Astrocyte (in vitro differentiated cells and primary cell): ENCODE data around the gene PCDHGB2.
"Not testable (repeated sequence)": the region's sequence is repeated elsewhere in the genome, so short reads cannot be mapped to it uniquely, and the experiment has no call there.

Source experiments
- EZH2 ChIP-seq: IDR thresholded peaks from 2 replicates; pipeline ENCODE4 v1.6.1; 2012; ENCODE audit warnings: mild to moderate bottlenecking, low read length, inconsistent platforms; ENCODE audit not compliant: insufficient read depth
- TF ChIP-seq, protein P1 (sequence below): IDR thresholded peaks from 2 replicates; pipeline ENCODE4 v1.5.1; 2011; ENCODE audit warnings: low read depth, mild to moderate bottlenecking, inconsistent platforms, low read length, moderate library complexity; ENCODE audit not compliant: insufficient read depth

DNA sequence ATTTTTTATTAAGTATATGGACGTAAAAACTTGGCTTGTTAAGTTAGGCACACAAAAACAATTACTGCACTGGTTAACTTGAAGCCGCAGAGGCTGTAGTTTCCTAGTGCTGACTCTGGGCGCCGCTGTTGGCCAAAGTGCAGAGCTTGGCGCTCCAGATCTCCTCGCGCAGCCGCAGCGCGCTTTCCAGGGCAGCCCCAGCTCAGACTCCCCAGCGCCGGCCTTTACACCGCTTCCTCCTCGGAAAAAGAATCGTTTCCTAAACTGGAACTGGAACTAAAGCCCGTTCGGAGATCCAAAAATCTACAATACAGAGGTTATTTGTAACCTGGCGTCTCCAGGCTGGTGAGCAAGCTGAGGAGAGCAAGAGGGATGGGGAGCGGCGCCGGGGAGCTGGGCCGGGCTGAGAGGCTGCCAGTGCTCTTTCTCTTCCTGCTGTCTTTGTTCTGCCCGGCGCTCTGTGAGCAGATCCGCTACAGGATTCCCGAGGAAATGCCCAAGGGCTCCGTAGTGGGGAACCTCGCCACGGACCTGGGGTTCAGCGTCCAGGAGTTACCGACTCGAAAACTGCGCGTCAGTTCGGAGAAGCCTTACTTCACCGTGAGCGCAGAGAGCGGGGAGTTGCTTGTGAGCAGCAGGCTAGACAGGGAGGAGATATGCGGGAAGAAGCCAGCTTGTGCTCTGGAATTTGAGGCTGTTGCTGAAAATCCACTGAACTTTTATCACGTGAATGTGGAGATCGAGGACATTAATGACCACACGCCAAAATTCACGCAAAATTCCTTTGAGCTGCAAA, 38.2 kb downstream of the PCDHGB2 start, which contains the start of gene PCDHGB5:
- TF ChIP-seq, protein P1, sequence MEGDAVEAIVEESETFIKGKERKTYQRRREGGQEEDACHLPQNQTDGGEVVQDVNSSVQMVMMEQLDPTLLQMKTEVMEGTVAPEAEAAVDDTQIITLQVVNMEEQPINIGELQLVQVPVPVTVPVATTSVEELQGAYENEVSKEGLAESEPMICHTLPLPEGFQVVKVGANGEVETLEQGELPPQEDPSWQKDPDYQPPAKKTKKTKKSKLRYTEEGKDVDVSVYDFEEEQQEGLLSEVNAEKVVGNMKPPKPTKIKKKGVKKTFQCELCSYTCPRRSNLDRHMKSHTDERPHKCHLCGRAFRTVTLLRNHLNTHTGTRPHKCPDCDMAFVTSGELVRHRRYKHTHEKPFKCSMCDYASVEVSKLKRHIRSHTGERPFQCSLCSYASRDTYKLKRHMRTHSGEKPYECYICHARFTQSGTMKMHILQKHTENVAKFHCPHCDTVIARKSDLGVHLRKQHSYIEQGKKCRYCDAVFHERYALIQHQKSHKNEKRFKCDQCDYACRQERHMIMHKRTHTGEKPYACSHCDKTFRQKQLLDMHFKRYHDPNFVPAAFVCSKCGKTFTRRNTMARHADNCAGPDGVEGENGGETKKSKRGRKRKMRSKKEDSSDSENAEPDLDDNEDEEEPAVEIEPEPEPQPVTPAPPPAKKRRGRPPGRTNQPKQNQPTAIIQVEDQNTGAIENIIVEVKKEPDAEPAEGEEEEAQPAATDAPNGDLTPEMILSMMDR: peak; percentile 41
- TF ChIP-seq EZH2: not testable (repeated sequence)
